Left lung (tissue), 10 donors: Measurements from ENCODE around the gene PLEKHG3. TPM values are rescaled to one million over a fixed set of nuclear protein-coding genes. Genes with fewer than 3 reads are reported as not detected.

Experiments used
- ATAC-seq: fragments of 200-7000 bp; cut with Tn5 transposase; one replicate; pipeline ENCODE4 v1.9.1; 2020; ENCODE audit warnings: moderate library complexity
- DNase-seq, 4 donors: peaks; one replicate each; pipeline ENCODE4 v3.0.0-alpha.2; 2013 to 2020
- H3K27ac ChIP-seq, 2 donors: fragments of 200-600 bp; sonication (generic) in 1 of 2; one replicate each; pipeline versions ENCODE4 v1.5.0 to v1.8.0; 2020 to 2021
- H3K27me3 ChIP-seq, 2 donors: fragments of 200-600 bp; sonication (generic) in 1 of 2; one replicate each; pipeline versions ENCODE4 v1.5.0 to v1.8.0; 2020 to 2021
- H3K36me3 ChIP-seq, 2 donors: fragments of 200-600 bp; sonication (generic) in 1 of 2; one replicate each; pipeline versions ENCODE4 v1.5.0 to v1.8.0; 2020 to 2021
- H3K4me1 ChIP-seq, 2 donors: fragments of 200-600 bp; one replicate each; pipeline ENCODE4 v1.8.0; 2021
- H3K4me3 ChIP-seq, 2 donors: fragments of 200-600 bp; sonication (generic) in 1 of 2; one replicate each; pipeline versions ENCODE4 v1.5.0 to v1.8.0; 2020 to 2021; ENCODE audit warnings: mild to moderate bottlenecking in 1 of 2
- H3K9me3 ChIP-seq, 2 donors: fragments of 200-600 bp; sonication (generic) in 1 of 2; one replicate each; pipeline versions ENCODE4 v1.5.0 to v1.8.0; 2020 to 2021
- CTCF ChIP-seq, 2 donors: fragments of 200-600 bp; sonication (generic) in 1 of 2; IDR thresholded peaks; one replicate each; pipeline versions ENCODE4 v1.5.0 to v1.8.0; 2021; ENCODE audit warnings: antibody characterized with exemption in 2 of 2
- intact Hi-C, 2 donors: fragments of 100-400 bp; cut with DNase I; formaldehyde crosslinking; loops; one replicate each; pipeline versions ENCODE4 v1.11.2 to v1.14.2; 2022
- polyA plus RNA-seq, 6 donors: library from polyadenylated mRNA; unstranded; fragments of 120-200 nt; gene quantifications; one replicate each; pipeline ENCODE4 v1.2.1, GENCODE V29; 2013; ENCODE audit not compliant: insufficient read length in 6 of 6
- total RNA-seq, 2 donors: library from RNA; stranded (reverse); fragmentation: NEBNext Ultra II Directional; extraction: Animal tissue kit (Norgen Biotek cat#: 25700); gene quantifications; one replicate each; pipeline ENCODE4 v1.2.1, GENCODE V29; 2021
- donor health status: DM: no; HTN: yes; CAD: no.
- donor health status: DM: no; HTN: no; CAD: no.

Gene PLEKHG3
- total and polyA plus RNA-seq, 8 donors: 31.9 to 67.3 (median 56.0) TPM

DNA sequence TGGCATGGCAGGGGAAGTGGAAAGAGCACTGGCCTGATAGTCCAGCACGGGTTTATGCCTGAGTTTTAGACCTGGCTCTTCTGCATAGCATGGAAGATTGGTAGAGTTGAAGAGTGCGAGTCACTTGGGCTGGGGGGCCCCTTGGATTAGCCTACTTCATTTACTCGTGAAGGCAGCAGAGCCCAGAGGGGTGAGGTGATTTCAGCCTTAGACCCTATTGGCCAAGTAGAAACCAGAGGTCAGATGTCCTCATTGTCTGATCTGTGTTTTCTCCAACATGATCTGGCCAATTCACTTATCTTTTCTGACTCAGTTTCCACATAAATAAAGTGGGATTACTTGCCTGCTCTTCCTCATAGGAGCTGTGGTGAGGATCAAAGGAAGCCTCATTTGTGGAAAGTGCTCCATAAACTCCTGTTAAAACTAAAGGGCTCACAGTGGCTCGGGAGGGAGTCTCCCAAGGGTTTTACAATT lies 1.9 kb downstream of the PLEKHG3 start:
- no peak for TF ChIP-seq CTCF (IDR thresholded peaks at IDR 0.05)
- H3K27me3 ChIP-seq: peaks cover 0 to 45% of the 10 kb centered on the region in 2 donors
- peak overlapping the region in 1 of 2 donors; percentile 83 for H3K4me3 ChIP-seq
- peak overlapping the region in 1 of 2 donors; percentile 93 for H3K27ac ChIP-seq
- no peak for ATAC-seq
- no peak for DNase-seq
- intact Hi-C loops: no loop called here
- peaks cover 26 to 82% of the 10 kb centered on the region in 2 donors for H3K4me1 ChIP-seq
- no peaks in the 10 kb centered on the region for H3K36me3 ChIP-seq
- H3K9me3 ChIP-seq: no peaks in the 10 kb centered on the region

GRCh38 chr14:64706593-64707193 lies 2.5 kb downstream of the PLEKHG3 start:
- DNase-seq: peak in 1 of 4 donors; percentile 73

GRCh38 chr14:64707661-64708060 lies 3.4 kb downstream of the PLEKHG3 start:
- Histone ChIP-seq H3K4me3 (no peak overlapping the region), H3K4me1 (peaks cover 26 to 83% of the 10 kb centered on the region in 2 donors), H3K36me3 (no peaks in the 10 kb centered on the region), H3K27ac (peak overlapping the region; percentile 48 to 93), H3K27me3 (peaks cover 0 to 32% of the 10 kb centered on the region in 2 donors), H3K9me3 (no peaks in the 10 kb centered on the region)
- intact Hi-C loops: no loop called here
- ATAC-seq: no peak
- no peak for TF ChIP-seq CTCF (IDR thresholded peaks at IDR 0.05)
- DNase-seq: no peak

More at GRCh38 chr14:64706593-64707193, 2.5 kb downstream of the PLEKHG3 start:
- intact Hi-C loops: no loop called here
- peaks cover 0 to 41% of the 10 kb centered on the region in 2 donors for H3K27me3 ChIP-seq
- peaks cover 26 to 87% of the 10 kb centered on the region in 2 donors for H3K4me1 ChIP-seq
- no peak for ATAC-seq
- H3K4me3 ChIP-seq: no peak overlapping the region
- TF ChIP-seq CTCF (IDR thresholded peaks at IDR 0.05): no peak
- H3K27ac ChIP-seq: peak overlapping the region in 1 of 2 donors; percentile 93
- no peaks in the 10 kb centered on the region for H3K9me3 ChIP-seq
- no peaks in the 10 kb centered on the region for H3K36me3 ChIP-seq

- no peaks in the 10 kb centered on the region for H3K36me3 ChIP-seq
- H3K27me3 ChIP-seq: peaks cover 0 to 24% of the 10 kb centered on the region in 2 donors
- ATAC-seq (peak; percentile 8), DNase-seq (peak in 3 of 4 donors; percentile 64 to 85 (median 68))
- peak overlapping the region; percentile 48 to 93 for H3K27ac ChIP-seq
- peaks cover 19 to 76% of the 10 kb centered on the region in 2 donors for H3K4me1 ChIP-seq
- peaks cover 0 to 3% of the 10 kb centered on the region in 2 donors for H3K9me3 ChIP-seq
- H3K4me3 ChIP-seq: peak overlapping the region in 1 of 2 donors; percentile 2
- no peak for TF ChIP-seq CTCF (IDR thresholded peaks at IDR 0.05)
- intact Hi-C loops: no loop called here
These were observed 4.2 kb downstream of the PLEKHG3 start for GRCh38 chr14:64708148-64709004.

DNA sequence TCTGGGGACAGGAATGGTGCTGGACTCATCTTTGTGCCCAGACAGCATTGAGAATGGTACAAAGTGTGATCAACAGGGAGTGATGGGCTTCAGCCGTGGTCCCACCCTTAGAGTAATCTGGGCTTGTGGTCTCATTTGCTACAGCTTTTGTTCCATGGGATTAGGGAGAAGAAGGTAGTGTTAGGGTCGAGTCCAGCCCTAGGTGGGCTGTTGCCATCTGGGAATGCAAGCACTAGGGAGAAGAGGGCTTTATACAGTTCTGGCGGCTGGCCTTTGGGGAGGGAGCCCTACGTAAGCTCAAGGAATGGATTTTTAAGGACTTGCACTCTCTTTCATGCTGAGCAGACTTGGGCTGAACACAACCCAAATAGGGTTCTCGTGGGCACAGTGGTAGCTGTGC lies 4.9 kb downstream of the PLEKHG3 start:
- peak overlapping the region; percentile 42 to 93 for H3K27ac ChIP-seq
- H3K4me3 ChIP-seq: peak overlapping the region in 1 of 2 donors; percentile 2
- H3K27me3 ChIP-seq: peaks cover 0 to 17% of the 10 kb centered on the region in 2 donors
- peaks cover 0 to 4% of the 10 kb centered on the region in 2 donors for H3K9me3 ChIP-seq
- peaks cover 19 to 71% of the 10 kb centered on the region in 2 donors for H3K4me1 ChIP-seq
- intact Hi-C loops: no loop called here
- no peak for DNase-seq
- ATAC-seq: no peak
- H3K36me3 ChIP-seq: no peaks in the 10 kb centered on the region
- TF ChIP-seq CTCF (IDR thresholded peaks at IDR 0.05): no peak
